HepG2 (cell line): ENCODE data around the gene WTAP. TPM values are rescaled to one million over a fixed set of nuclear protein-coding genes. Genes with fewer than 3 reads are reported as not detected.

Experiments used
- ARHGAP35 ChIP-seq: sonication (generic); formaldehyde crosslinking; IDR thresholded peaks from 2 replicates; pipeline ENCODE4 v1.9.0; 2022; ENCODE audit warnings: mild to moderate bottlenecking, inconsistent platforms, moderate library complexity, missing genetic modification reagents, borderline replicate concordance
- ARNT2 ChIP-seq: sonication (generic); formaldehyde crosslinking; IDR thresholded peaks from 2 replicates; pipeline ENCODE4 v1.8.0; 2022; ENCODE audit warnings: mild to moderate bottlenecking, low read depth, missing genetic modification reagents, moderate library complexity
- ELF1 ChIP-seq: sonication (generic); formaldehyde crosslinking; IDR thresholded peaks from 2 replicates; pipeline ENCODE4 v1.4.0; 2020; ENCODE audit warnings: missing genetic modification reagents
- FOXM1 ChIP-seq: sonication (generic); formaldehyde crosslinking; IDR thresholded peaks from 2 replicates; pipeline ENCODE4 v1.5.0; 2020; ENCODE audit warnings: missing genetic modification reagents
- HINFP ChIP-seq: sonication (generic); formaldehyde crosslinking; IDR thresholded peaks from 2 replicates; pipeline ENCODE4 v1.4.0; 2020; ENCODE audit warnings: low read depth, mild to moderate bottlenecking, missing genetic modification reagents
- RBAK ChIP-seq: sonication (generic); formaldehyde crosslinking; IDR thresholded peaks from 2 replicates; pipeline ENCODE4 v1.5.1; 2020; ENCODE audit warnings: mild to moderate bottlenecking, missing genetic modification reagents
- RFXANK ChIP-seq: IDR thresholded peaks from 2 replicates; pipeline ENCODE4 v1.6.1; 2016
- RNF219 ChIP-seq: sonication (generic); formaldehyde crosslinking; IDR thresholded peaks from 2 replicates; pipeline ENCODE4 v1.5.0; 2020; ENCODE audit warnings: mild to moderate bottlenecking, missing genetic modification reagents
- ZBED4 ChIP-seq: sonication (generic); formaldehyde crosslinking; IDR thresholded peaks from 2 replicates; pipeline ENCODE4 v1.4.0; 2020; ENCODE audit warnings: missing genetic modification reagents, borderline replicate concordance
- ZKSCAN5 ChIP-seq: sonication (generic); formaldehyde crosslinking; IDR thresholded peaks from 2 replicates; pipeline ENCODE4 v1.5.1; 2020; ENCODE audit warnings: mild to moderate bottlenecking, missing genetic modification reagents
- ZNF225 ChIP-seq: sonication (generic); formaldehyde crosslinking; IDR thresholded peaks from 2 replicates; pipeline ENCODE4 v1.4.0; 2020; ENCODE audit warnings: mild to moderate bottlenecking, missing genetic modification reagents
- ZNF333 ChIP-seq: sonication (generic); formaldehyde crosslinking; IDR thresholded peaks from 2 replicates; pipeline ENCODE4 v1.4.0; 2020; ENCODE audit warnings: mild to moderate bottlenecking, missing genetic modification reagents, borderline replicate concordance
- ZNF564 ChIP-seq: sonication (generic); formaldehyde crosslinking; IDR thresholded peaks from 2 replicates; pipeline ENCODE4 v1.8.1; 2023; ENCODE audit warnings: mild to moderate bottlenecking, missing genetic modification reagents
- ZNF569 ChIP-seq: sonication (generic); formaldehyde crosslinking; IDR thresholded peaks from 2 replicates; pipeline ENCODE4 v1.5.0; 2020; ENCODE audit warnings: mild to moderate bottlenecking, missing genetic modification reagents, moderate library complexity, borderline replicate concordance
- ZNF691 ChIP-seq: sonication (generic); formaldehyde crosslinking; IDR thresholded peaks from 2 replicates; pipeline ENCODE4 v1.4.0; 2020; ENCODE audit warnings: missing genetic modification reagents, low read depth, mild to moderate bottlenecking, borderline replicate concordance
- ZNF766 ChIP-seq: sonication (generic); formaldehyde crosslinking; IDR thresholded peaks from 2 replicates; pipeline ENCODE4 v1.5.0; 2020; ENCODE audit warnings: missing genetic modification reagents, borderline replicate concordance
- ZSCAN20 ChIP-seq: sonication (generic); formaldehyde crosslinking; IDR thresholded peaks from 2 replicates; pipeline ENCODE4 v1.4.0; 2020; ENCODE audit warnings: missing genetic modification reagents, mild to moderate bottlenecking, borderline replicate concordance
- polyA plus RNA-seq, 8 experiments: library from polyadenylated mRNA; depleted of rRNA in 3 of 8; stranded (reverse) in 7 of 8; unstranded in 1 of 8; fragments of >200 nt; fragmentation: Illumina TruSeq in 4 of 8; extraction: Trizol in 4 of 8; gene quantifications; 2 replicates each; pipeline versions ENCODE4 v1.2.1 to v1.2.3, GENCODE V29; 2011 to 2016; ENCODE audit warnings: low read depth in 4 of 8, missing spikeins in 1 of 8, mixed read lengths in 1 of 8; ENCODE audit not compliant: insufficient read depth in 1 of 8
- total RNA-seq, 5 experiments: library from RNA; depleted of rRNA; stranded (reverse); fragments of >200 nt; fragmentation: Illumina TruSeq; extraction: Trizol; gene quantifications; 2 replicates each; pipeline ENCODE4 v1.2.3, GENCODE V29; 2016; ENCODE audit warnings: low read depth in 1 of 5

The WTAP gene
- total and polyA plus RNA-seq, 2 of the 13 experiments (the other 11 are each of a cell fraction or from before 2014, with no cell fraction given): 31.6 to 167 TPM

GRCh38 chr6:159726918-159727716 is at the start of gene WTAP (continued):
- peak; percentile 99 for TF ChIP-seq ZNF691 (CRISPR knock-in tag)
- peak; percentile 73 for TF ChIP-seq ZBED4 (CRISPR knock-in tag)
- peak; percentile 98 for TF ChIP-seq ZNF225 (CRISPR knock-in tag)
- peak; percentile 97 for TF ChIP-seq ARNT2 (CRISPR knock-in tag)
- TF ChIP-seq ZKSCAN5: 0 out of 2 replicates have a peak, but pooled peaks have one; percentile 21
- TF ChIP-seq ZSCAN20: 0 out of 2 replicates have a peak, but pooled peaks have one; percentile 95
- peak; percentile 86; the same call in 1 of the 2 replicates for TF ChIP-seq ZNF333 (CRISPR knock-in tag)
- peak; percentile 23 for TF ChIP-seq ZNF766 (CRISPR knock-in tag)
- peak; percentile 97; the same call in 1 of the 2 replicates for TF ChIP-seq ARHGAP35 (CRISPR knock-in tag)
- TF ChIP-seq HINFP (CRISPR knock-in tag): peak; percentile 98
- TF ChIP-seq ZNF564 (CRISPR knock-in tag): peak; percentile 37
- TF ChIP-seq RFXANK (CRISPR knock-in tag): peak; percentile 93
- peak; percentile 76; the same call in 1 of the 2 replicates for TF ChIP-seq RNF219 (CRISPR knock-in tag)
- 0 out of 2 replicates have a peak, but pooled peaks have one; percentile 64 for TF ChIP-seq RBAK (CRISPR knock-in tag)
- peak; percentile 97 for TF ChIP-seq ZNF569 (CRISPR knock-in tag)
- TF ChIP-seq FOXM1 (CRISPR knock-in tag): peak; percentile 84
- peak; percentile 96 for TF ChIP-seq ELF1
